LNCaP clone FGC (cell line): ENCODE data around the gene BORCS5.

Source experiments
- DNase-seq: peaks from one replicate; pipeline ENCODE4 v3.0.0-alpha.2; 2011; ENCODE audit warnings: low read depth
- H3K4me3 ChIP-seq: 2 replicates; pipeline ENCODE4 v1.5.1; 2011; ENCODE audit warnings: mild to moderate bottlenecking, low read depth, low read length, control low read depth
- TF ChIP-seq, protein P1 (sequence below): IDR thresholded peaks from 2 replicates; pipeline ENCODE4 v1.5.1; 2012; ENCODE audit warnings: mild to moderate bottlenecking; ENCODE audit not compliant: control insufficient read depth, insufficient read depth; ENCODE audit errors: extremely low read depth

The BORCS5 gene

DNA sequence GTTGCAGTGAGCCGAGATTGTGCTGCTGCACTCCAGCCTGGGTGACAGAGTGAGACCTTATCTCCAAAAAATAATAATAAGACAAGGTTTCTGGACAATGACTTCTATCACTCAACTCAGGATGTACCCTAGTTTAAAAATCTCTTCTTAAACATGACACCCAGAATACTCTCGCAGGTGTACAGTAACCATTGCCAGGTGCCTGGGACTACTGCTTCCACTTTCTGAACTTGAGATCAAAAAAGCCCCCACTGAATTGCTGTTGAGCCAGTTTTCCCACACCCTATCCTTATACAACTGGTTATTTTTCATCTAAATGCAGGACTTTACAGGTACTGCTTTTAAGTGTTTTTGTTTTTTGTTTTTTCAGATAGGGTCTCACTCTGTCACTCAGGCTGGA, 36.3 kb downstream of the BORCS5 start:
- no peak overlapping the region for H3K4me3 ChIP-seq
- DNase-seq: no peak
- TF ChIP-seq, protein P1, sequence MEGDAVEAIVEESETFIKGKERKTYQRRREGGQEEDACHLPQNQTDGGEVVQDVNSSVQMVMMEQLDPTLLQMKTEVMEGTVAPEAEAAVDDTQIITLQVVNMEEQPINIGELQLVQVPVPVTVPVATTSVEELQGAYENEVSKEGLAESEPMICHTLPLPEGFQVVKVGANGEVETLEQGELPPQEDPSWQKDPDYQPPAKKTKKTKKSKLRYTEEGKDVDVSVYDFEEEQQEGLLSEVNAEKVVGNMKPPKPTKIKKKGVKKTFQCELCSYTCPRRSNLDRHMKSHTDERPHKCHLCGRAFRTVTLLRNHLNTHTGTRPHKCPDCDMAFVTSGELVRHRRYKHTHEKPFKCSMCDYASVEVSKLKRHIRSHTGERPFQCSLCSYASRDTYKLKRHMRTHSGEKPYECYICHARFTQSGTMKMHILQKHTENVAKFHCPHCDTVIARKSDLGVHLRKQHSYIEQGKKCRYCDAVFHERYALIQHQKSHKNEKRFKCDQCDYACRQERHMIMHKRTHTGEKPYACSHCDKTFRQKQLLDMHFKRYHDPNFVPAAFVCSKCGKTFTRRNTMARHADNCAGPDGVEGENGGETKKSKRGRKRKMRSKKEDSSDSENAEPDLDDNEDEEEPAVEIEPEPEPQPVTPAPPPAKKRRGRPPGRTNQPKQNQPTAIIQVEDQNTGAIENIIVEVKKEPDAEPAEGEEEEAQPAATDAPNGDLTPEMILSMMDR: no peak

GRCh38 chr12:12396694-12397093, 39.8 kb downstream of the BORCS5 start:
- no peak overlapping the region for H3K4me3 ChIP-seq
- TF ChIP-seq, protein P1: no peak
- DNase-seq: no peak

- no peak for DNase-seq
- H3K4me3 ChIP-seq: no peak overlapping the region
- TF ChIP-seq, protein P1: no peak
Observed at GRCh38 chr12:12397184-12397583, 40.3 kb downstream of the BORCS5 start.

- no peak for DNase-seq
- H3K4me3 ChIP-seq: no peak overlapping the region
- TF ChIP-seq, protein P1: peak; percentile 34
Observed at GRCh38 chr12:12398026-12398859, 41.4 kb downstream of the BORCS5 start.

DNA sequence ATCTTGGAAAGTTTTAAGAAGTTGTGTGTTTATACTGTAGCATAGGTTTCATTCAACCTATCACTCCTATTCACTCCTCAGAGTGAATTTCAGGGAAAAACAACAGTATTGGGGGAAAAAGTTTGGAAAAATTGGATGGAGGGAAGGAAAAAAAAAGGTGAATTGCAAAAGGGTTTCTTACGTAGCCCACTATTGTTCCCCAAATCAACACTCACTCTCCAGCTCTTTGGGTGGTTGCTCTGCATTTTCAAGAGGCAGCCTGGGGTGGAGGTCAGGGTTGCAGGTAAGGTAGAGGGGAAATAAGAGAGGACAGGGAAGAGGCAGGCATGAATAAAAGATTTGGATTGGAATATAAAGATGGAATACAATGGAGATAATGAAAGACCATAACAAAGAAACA, 42.3 kb downstream of the BORCS5 start:
- no peak overlapping the region for H3K4me3 ChIP-seq
- TF ChIP-seq, protein P1: no peak
- no peak for DNase-seq

- no peak overlapping the region for H3K4me3 ChIP-seq
- no peak for DNase-seq
- TF ChIP-seq, protein P1: no peak
Observed at GRCh38 chr12:12399776-12400305, 43.0 kb downstream of the BORCS5 start.
